HG03039 (cell line): ENCODE results near the gene CCL1.

ENCODE experiments used
- ATAC-seq: cut with Tn5 transposase; IDR thresholded peaks from one replicate; pipeline ENCODE4 v1.9.1; 2021; ENCODE audit warnings: mild to moderate bottlenecking, moderate library complexity; ENCODE audit not compliant: unreplicated experiment

The CCL1 gene

DNA sequence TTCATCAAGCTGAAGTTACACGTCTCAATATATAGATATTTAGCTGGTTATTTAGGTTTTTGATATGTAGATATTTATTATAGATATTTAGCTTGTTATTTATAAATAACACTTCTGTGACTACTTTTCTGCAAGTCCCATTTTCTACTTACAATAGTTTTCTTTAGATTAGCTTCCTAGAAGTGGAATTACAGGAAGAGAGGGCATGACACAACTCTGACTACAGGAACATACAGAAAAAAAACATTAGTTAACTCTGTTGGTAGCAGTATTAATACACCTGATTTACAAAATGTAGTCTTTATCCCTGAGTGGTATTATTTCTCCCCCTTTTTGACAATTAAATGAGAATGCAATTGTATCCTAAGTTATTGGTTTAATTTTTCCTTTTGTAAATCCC, 21.2 kb upstream of the CCL1 start:
- ATAC-seq, result no peak

DNA sequence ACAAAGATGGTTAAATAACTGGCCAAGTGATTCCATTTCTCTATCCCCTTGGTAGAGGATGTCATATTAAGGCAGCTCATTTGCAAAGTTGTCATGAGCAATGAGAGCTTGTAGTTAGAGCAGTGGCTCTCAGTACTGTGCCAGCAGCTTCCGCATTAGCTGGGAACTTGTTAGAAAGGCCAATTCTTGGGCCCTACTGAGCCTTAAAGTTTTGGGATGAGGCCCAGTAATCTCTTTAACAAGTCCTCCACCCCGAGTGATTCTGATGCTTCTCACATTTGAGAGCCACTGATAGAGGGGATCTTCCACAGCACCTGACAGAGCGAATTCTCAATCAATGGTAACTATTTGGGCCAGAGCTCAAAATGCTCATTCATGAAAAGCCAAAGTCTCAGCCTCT, 20.2 kb upstream of the CCL1 start:
- ATAC-seq, result no peak

DNA sequence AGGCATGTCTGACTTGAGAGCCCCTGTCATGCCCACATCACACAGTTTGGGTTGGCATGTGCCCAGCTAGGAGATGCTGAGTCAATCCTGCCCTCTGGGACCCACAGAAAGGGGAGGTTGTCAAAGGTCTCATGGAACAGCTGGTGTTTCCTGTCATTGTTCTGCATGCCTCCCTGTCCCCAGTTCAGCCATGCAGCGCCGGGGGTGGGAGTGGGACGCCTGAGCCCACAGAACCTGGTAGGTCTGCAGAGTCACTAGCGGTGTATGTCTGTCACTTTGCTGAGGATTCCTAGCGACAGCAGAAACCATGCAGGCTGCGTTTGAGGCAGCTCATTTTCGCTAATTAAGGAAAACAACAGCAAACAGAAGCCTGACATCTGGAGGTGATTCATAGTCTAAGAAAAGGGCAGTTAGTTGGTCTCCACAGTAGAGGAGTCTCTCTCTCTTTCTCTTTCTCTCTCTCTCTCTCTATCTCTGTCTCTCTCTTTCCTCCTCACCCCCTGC, 19.6 kb upstream of the CCL1 start:
- ATAC-seq, result no peak

DNA sequence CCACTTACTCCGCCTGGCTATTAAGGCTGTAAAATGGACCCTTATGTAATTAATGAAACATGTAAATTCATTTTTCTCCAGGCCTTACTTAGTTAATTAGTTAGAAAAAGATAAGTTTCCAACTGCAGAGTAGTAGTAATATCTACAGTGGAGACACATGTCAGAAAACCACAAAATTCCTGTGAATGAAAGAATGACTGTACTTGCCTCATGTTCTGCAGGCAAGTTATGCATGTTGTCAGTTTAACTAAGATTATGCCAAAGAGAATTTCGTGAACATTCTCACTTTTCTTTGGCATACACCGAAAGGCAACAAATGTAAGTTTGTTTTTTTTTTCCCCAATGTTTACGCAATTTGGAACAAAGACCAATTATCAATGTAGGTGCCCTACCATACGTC, 16.8 kb upstream of the CCL1 start:
- ATAC-seq, result no peak

DNA sequence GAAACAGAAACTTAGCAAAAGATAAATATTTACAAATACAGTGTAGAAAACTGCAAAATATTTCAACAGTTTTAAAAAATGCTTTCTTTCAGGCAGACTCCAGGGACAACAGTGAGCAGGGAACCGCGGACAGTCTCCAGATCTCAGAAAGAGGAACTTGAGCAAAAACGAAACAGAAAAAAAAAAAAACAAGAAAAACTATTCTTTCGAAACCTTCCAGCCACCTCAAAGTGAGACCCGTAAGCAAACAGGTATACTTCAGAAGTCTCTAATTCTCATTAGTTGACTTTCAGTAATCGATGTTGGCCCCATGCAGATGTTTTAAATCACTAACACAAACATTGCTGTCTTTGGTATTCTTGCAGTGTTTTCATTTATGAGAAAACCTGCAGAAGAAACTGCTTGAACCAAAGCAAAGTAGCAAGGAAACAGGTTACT, 15.7 kb upstream of the CCL1 start:
- ATAC-seq, result no peak

DNA sequence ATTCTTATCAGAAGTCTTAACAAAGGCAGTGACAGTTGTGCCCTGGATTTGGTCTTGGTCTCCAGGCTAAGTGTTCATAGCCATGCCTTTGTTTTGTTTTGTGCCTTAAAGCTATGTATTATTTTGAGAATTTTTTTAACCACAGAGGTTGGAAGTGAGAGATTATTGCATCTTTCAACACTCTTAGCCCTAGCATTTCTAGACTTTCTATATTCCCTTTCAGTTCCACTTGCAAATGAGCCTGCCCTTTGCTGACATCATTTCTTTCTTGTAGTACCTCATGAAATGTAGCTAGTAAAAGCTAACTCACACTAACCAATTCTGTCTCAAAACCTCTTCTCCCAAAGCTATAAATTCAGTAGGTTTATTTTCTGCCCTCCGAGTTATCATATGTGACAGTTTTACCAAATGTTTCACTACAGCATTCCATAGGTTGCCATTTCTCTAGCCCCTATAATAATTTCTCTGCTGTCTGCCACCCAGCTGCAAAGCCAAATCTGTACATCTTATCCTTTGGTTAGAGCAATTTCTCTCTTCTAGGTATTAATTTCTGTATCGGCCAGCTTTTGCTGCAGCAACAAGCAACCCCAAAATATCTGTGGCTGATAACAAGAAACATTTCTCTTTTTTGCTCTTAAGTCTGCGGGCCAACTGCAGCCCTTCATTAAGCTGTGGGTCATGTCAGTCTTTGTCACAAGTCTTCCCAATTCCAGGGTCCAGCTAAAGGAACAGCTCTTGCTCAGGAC, 14.2 kb upstream of the CCL1 start:
- no peak for ATAC-seq

DNA sequence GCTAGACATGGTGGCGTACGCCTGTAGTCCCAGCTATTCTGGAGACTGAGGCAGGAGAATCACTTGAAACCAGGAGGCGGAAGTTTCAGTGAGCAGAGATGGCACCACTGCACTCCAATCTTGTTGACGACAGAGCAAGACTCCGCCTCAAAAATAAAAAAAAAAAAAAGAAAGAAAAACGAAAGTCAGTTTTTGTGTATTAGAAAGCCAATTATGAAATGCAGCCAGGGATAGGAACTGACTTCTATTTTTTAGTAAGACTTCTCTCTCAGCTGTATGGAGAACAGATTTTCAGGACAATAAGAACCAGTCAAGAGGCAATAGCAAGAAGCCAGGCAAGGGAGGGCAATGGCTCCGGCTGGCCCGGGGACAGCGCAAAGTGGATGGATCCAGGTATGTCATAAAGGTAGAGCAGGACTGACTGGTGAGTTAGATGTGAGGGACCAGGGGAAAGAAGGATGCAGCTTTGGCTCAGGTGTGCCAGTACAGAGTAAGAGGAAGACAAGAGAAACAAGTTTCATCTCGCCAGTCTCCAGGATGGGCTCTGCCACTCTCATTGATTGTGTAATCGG, 12.5 kb upstream of the CCL1 start:
- no peak for ATAC-seq

DNA sequence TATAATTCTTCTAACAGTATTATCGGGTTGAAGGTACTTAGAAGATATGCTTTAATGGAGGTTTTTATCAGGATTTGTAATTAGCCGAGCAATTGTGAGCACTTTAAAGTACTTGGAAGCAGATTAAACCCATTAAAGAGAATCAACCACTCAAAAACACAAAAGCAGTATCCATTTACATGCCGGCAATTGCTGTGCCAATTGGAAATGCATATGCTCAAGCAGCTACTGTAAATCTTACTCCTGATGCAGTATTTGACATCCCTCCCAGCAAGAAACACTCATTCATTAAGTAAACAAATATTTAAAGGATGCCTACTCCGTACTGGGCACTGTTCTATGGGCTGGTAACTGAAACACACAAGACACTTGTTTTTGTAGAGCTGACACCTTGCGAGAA, 11.4 kb upstream of the CCL1 start:
- ATAC-seq, result no peak

DNA sequence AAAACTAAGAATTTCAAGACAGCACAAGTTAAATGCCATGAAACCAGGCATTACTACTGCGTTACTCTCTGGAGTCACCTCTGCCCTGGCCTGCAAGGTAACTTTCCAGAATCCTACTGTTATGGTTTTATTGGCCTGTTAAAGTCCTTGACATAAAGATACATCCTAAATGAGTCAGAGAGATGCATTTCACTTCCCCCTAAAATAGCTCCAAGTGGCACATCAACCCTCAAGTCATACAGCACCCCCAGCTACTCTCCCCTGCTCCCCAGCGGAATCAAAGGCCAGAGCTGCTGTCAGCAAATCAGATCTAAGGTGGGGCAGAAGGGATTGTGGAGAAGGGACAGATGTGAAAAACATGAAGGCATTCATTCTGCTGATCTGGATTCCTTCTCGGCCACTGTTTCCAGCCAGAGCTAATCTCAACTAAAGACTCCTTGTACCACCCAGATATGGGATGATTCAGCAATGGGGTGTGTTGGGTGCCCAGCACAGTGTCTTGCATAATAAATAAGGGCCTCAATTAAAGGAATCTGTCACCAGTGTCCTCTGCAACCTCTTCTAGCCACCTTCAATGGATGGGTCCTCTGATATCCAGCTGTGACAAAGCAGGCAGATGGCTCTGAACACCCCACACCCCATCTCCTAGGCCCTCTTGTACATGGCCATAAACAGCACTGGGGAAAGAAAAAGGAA, 8.5 kb upstream of the CCL1 start:
- ATAC-seq, result no peak

DNA sequence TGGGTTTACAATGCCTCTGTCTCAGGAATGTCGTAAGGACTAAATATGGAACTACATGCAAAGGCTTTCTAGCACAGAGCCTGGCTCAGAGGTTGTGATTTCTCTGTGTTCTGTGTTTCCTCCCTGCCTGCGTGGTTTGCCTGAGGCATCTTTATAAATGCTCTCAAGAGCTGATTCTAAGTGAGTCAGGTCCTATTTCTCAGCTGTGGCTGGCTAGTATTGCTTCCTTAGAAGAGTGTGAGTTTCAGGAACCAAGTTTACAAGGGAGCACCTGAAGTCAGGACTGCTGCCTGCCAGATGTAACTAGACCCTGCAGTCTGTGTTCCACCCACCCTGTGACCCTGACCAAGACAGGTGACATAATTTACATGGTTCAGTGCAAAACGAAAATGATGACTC, 8.0 kb upstream of the CCL1 start:
- no peak for ATAC-seq

DNA sequence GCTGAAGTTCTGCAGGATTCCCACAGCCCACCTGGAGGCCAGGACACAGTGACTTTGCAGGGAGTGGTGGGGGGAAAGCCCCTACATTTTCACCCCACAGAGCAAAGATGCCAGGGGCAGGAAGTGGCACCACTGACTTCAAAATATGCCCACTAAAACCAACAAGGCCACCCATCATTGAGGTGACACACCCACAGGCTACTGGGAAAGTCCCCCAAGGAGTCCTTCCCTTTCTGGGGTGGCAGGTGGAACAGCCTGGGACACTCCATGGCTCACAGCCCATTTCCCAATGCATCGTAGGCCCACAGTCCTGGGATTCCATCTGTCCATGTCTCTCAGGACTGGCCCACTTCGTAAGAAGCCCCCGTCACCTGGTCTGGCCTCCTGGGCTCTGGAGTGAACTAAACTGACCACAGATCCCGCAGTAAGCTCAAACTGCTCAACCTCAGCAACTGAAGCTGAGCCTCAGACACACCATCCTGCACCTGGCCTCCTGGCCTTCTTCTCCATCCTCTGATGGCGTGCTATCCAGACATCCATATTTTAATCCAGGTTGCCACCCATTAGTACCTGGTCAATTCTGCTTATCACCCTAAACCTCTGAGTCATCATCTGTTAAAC, 7.5 kb upstream of the CCL1 start:
- no peak for ATAC-seq

DNA sequence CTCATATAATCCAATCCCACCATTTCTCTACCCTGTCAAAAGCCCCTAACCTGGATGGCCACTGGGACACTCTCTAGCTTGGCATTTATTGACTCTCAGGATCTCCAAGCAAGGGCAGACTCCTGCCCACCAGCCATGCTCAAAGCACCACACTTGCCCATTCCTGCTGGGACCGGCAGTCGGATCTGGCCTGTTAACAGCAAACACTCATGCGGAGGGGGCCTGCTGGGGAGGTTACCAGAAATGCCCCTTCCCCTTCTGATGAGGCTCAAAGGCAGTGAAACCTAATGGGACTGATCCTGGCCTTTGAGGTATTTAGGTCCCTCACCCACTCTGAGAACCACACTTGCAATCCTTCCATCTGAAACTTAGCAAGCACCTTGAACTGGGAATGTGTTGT, 6.5 kb upstream of the CCL1 start:
- no peak for ATAC-seq

DNA sequence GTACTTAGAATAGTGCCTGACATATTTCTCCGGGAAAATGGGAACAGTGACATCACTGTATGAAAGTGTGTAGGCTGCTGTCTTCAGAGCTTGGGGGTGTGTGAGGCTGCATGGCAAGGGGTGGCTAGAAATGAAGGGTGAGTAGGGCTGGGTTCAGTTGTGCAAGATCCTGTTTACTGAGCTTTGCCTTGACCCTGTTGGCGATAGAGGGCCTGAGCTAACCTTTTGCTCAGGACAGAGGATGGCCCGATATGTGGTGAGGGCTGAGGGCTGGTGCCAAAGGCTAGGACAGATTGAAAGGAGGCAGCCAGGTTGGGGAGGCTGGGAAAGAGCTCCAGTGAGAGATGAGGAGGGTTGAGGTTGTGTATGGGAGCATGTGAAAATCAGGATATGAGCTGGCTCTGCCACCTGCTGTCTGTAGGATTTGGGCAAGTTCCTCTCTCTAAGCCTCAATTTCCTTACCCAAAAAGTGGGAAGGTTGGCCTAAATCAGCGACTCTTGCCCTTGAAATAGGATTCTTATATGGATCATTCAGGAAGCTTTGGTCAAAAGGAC, 6.0 kb upstream of the CCL1 start:
- no peak for ATAC-seq

DNA sequence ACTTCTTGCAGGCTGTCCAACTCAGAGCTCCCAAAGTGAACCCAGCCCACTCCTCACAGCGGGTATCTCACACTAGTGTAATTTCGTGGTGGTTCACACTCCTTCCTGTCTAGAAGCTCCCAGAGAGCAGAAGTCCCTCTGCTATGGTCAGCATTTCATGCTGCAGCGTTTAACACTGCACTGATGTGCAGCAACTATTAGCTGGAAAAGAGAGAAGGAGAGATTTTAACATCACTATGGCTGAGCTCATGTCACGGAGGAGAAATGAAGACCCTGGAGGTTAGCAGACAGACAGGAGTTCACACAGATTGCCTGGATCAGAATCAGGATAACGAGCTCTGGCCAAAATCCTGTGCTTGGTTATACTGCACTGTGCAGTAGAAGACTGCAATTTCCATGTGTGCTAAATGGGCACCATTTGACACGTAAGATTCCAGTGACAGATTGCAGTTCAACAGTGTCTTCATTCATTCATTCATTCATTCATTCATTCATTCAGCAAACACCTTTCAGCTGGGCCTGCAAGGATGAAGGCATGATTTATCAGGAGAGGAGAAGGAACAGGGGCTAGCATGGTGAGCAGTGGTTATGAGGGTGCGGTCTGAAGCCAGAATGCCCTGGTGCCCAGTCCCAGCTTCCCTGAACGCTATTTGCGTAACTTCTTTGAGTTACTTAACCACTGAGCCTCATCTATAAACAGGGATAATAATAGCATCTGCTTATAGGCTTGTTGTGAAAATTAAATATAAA, 5.3 kb upstream of the CCL1 start:
- ATAC-seq, result no peak

DNA sequence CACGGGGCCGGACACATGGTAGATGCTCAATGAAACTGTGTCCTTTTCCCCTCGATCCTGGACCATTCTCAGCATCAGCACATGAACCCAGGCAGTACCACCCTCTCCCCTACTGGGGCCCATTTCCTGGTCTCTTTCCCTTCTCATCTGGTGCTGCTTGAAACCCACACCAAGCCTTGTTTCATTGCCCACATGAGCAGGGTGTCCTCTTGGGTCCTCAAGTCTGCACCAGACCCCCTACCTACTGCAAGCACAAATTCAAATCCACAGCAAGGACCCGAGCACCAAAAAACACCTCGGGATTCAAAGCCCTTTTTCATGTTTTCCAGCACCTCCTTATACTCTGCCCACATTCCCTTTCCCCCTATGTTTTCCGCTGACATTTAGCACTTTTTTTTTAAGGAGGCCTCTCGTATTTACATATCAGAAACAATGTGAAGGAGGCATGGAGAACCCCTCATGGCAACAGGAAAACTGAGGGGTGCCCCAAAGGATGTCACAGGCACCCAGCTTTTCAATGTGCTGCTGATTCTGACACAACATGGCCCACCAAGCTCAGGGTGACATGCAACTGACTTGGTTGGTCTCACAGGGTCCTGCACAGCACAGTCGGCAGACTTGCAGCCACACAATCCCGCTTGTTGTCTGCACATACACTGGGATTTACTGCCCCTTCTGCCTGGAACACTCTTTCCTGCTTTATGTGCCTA, 4.6 kb upstream of the CCL1 start:
- no peak for ATAC-seq

DNA sequence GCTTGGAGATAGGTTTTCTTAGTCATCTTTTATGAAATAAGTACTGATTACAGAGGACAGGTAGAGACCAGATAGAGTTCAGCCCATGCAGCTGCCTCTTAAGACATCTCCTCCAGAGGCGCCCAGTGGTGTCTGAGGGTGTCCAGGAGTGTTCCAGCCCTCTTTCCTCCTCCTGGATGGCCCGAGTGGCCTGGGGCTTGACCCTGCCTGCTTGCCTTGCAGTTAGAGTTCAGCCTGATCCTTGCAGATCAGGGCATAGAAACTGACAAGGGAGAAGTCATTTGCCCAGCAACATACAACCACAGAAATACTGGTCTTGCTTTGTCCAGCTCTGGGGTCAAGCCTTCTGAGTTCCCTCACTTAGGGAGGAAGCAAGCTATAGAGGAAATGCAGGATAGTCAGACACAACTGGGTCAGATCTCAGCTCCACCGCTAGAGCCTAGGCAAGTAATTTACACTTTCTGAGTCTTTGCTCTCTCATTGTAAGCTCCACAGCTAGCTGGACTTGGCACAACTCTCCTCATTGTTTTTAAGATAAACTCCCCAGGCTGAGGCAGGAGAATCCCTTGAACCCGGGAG, 3.6 kb upstream of the CCL1 start:
- ATAC-seq, result no peak

DNA sequence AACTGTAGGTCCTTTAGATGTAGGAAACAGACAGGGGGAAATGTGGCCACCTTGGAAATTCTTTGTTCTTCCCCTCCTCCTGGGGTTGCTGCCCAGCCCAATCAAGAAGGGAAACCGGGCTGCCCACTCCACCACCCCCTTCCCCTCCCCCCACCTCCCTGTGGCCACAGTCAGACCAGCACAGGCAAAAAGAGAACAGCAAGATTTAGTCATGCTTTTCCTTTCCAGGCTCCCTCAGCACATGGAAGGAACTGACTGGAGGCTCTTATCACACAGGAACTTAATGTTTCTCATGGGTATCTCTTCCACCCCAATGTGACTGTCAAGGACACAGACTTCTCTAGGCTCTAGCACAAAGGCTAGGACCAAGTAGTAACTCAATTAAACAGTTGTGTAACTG, 3.0 kb upstream of the CCL1 start:
- no peak for ATAC-seq

DNA sequence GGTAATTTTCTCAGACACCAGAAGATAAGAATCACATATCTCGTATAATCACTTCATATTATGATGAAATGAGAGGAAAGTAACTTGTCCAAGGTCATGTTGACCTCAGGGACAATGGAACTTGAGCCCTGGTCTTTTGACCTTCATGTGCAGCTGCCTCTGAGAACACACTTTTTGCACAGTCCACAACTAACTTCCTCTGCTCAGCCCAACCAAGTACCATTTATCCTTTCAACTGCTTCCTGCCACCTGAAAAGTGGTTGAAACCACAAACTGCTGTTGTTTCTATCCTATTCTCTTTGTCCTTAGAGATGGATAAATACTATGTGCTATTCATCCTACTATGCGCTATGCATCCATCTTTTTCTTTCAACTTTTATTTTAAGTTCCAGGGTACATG, 2.3 kb upstream of the CCL1 start:
- no peak for ATAC-seq

DNA sequence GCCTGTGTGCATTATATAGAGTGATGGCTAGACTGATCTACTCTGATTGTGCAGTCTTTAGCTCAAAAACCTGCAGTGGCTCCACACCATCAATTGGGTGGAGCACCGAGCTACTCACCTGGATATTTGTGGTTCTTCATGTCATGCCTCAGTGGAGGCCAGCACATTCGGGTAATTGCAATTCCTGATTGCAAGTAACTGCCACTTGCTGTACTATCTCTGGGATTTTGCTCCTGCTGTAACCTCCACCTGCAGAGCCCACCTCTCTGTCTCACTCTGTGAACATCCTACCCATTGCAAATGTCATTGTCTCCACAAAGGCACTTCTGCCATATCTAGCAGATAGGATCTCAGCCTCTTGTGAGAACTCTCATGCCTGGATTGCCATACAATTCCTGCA, 1.7 kb upstream of the CCL1 start:
- no peak for ATAC-seq
